ENCODE results near the gene MSI2.

MSI2 gene

GRCh38 chr17:57369509-57369945 lies 113.2 kb downstream of the MSI2 start:
- DNase-seq (ENCODE audit: low read depth), result no peak
- no peak for TF ChIP-seq CTCF (IDR thresholded peaks at IDR 0.05; ENCODE audit: control insufficient read depth, extremely low read depth, insufficient read depth)
- H3K4me3 ChIP-seq (ENCODE audit: low read depth, low read length), result no peak overlapping the region

GRCh38 chr17:57370037-57370581 lies 113.8 kb downstream of the MSI2 start:
- no peak overlapping the region for H3K4me3 ChIP-seq (ENCODE audit: low read depth, low read length)
- DNase-seq (ENCODE audit: low read depth), result no peak
- TF ChIP-seq CTCF (IDR thresholded peaks at IDR 0.05; ENCODE audit: control insufficient read depth, extremely low read depth, insufficient read depth), result no peak

- no peak for TF ChIP-seq CTCF (IDR thresholded peaks at IDR 0.05; ENCODE audit: control insufficient read depth, extremely low read depth, insufficient read depth)
- no peak overlapping the region for H3K4me3 ChIP-seq (ENCODE audit: low read depth, low read length)
- DNase-seq (ENCODE audit: low read depth), result no peak
Observed at GRCh38 chr17:57370619-57371018, 114.3 kb downstream of the MSI2 start.

GRCh38 chr17:57372156-57372555 lies 115.8 kb downstream of the MSI2 start:
- peak; percentile 64 for DNase-seq (ENCODE audit: low read depth)
- no peak overlapping the region for H3K4me3 ChIP-seq (ENCODE audit: low read depth, low read length)
- TF ChIP-seq CTCF (IDR thresholded peaks at IDR 0.05; ENCODE audit: control insufficient read depth, extremely low read depth, insufficient read depth), result no peak

- no peak for DNase-seq (ENCODE audit: low read depth)
- H3K4me3 ChIP-seq (ENCODE audit: low read depth, low read length), result no peak overlapping the region
- TF ChIP-seq CTCF (IDR thresholded peaks at IDR 0.05; ENCODE audit: control insufficient read depth, extremely low read depth, insufficient read depth), result no peak
Observed at GRCh38 chr17:57373048-57373447, 116.7 kb downstream of the MSI2 start.

GRCh38 chr17:57373756-57374155 lies 117.4 kb downstream of the MSI2 start:
- H3K4me3 ChIP-seq (ENCODE audit: low read depth, low read length), result no peak overlapping the region
- no peak for TF ChIP-seq CTCF (IDR thresholded peaks at IDR 0.05; ENCODE audit: control insufficient read depth, extremely low read depth, insufficient read depth)
- no peak for DNase-seq (ENCODE audit: low read depth)

- TF ChIP-seq CTCF (IDR thresholded peaks at IDR 0.05; ENCODE audit: control insufficient read depth, extremely low read depth, insufficient read depth), result no peak
- no peak overlapping the region for H3K4me3 ChIP-seq (ENCODE audit: low read depth, low read length)
- no peak for DNase-seq (ENCODE audit: low read depth)
Observed at GRCh38 chr17:57375040-57375769, 118.9 kb downstream of the MSI2 start.

Measured in LNCaP clone FGC (cell line).